OCI-LY3 (cell line): ENCODE measurements around the gene DCBLD1.

ENCODE experiments used
- EZH2phosphoT487 ChIP-seq: fragments of 200-600 bp; shearing (Covaris generic); IDR thresholded peaks from 2 replicates; pipeline ENCODE4 v1.6.1; 2018; ENCODE audit warnings: antibody characterized with exemption, mixed run types, low read depth
- TF ChIP-seq, protein P1 (sequence below): fragments of 200-600, 300-600 bp; sonication (generic); IDR thresholded peaks from 2 replicates; pipeline ENCODE4 v1.5.1; 2014; ENCODE audit warnings: antibody characterized with exemption, low read length, low read depth

DNA sequence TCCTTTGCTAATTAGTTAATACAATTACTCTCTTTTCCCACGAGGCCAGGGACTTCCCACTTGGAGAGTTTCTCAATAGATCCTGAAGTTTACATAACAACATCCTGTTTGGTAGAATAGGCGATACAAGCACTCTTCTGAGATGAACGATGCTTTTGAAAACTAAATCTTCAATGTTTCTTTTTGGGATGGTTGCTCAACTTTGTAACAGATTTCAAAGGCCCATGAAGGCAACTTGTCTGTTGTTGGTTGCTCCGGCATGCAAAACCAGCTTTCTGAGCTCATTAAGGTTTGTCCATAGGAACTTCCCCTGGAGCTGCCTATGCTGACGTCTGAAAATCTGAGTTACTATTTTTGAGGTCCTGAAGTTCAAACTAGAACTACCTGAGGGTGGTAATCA lies 30.8 kb upstream of the DCBLD1 start:
- TF ChIP-seq, protein P1, sequence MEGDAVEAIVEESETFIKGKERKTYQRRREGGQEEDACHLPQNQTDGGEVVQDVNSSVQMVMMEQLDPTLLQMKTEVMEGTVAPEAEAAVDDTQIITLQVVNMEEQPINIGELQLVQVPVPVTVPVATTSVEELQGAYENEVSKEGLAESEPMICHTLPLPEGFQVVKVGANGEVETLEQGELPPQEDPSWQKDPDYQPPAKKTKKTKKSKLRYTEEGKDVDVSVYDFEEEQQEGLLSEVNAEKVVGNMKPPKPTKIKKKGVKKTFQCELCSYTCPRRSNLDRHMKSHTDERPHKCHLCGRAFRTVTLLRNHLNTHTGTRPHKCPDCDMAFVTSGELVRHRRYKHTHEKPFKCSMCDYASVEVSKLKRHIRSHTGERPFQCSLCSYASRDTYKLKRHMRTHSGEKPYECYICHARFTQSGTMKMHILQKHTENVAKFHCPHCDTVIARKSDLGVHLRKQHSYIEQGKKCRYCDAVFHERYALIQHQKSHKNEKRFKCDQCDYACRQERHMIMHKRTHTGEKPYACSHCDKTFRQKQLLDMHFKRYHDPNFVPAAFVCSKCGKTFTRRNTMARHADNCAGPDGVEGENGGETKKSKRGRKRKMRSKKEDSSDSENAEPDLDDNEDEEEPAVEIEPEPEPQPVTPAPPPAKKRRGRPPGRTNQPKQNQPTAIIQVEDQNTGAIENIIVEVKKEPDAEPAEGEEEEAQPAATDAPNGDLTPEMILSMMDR = no peak
- TF ChIP-seq EZH2phosphoT487 = no peak
